CD14-positive monocyte (primary cell): Measurements from ENCODE around the gene TFDP2. TPM values are rescaled to one million over a fixed set of nuclear protein-coding genes. Genes with fewer than 3 reads are reported as not detected.
"Not testable (repeated sequence)": the region's sequence is repeated elsewhere in the genome, so short reads cannot be mapped to it uniquely, and the experiment has no call there.

Source experiments
- DNase-seq, 3 donors: peaks; one replicate each; pipeline ENCODE4 v3.0.0-alpha.2; 2011 to 2022
- H2AFZ ChIP-seq: 2 replicates; pipeline ENCODE4 v1.6.0; 2012; ENCODE audit warnings: mild to moderate bottlenecking, low read depth, low read length, inconsistent platforms; ENCODE audit not compliant: insufficient read depth, poor library complexity, severe bottlenecking
- H3K27ac ChIP-seq, 2 donors: 1 replicate in 1 of 2; 2 replicates in 1 of 2; pipeline ENCODE4 v1.5.1; 2012 to 2013; ENCODE audit warnings: low read length in 2 of 2, control low read depth in 1 of 2, inconsistent platforms in 1 of 2, low read depth in 1 of 2, mild to moderate bottlenecking in 1 of 2
- H3K27me3 ChIP-seq, 2 donors: one replicate each; pipeline versions ENCODE4 v1.6.0 to v1.6.1; 2011 to 2013; ENCODE audit warnings: low read length in 2 of 2; ENCODE audit not compliant: control insufficient read depth in 2 of 2, insufficient read depth in 2 of 2
- H3K36me3 ChIP-seq, 2 donors: replicated peaks in 1 of 2; 1 replicate in 1 of 2; 2 replicates in 1 of 2; pipeline versions ENCODE4 v1.5.1 to v1.6.1; 2012 to 2013; ENCODE audit warnings: low read length in 2 of 2, control low read depth in 1 of 2, inconsistent platforms in 1 of 2, mild to moderate bottlenecking in 1 of 2; ENCODE audit not compliant: insufficient read depth in 2 of 2, control insufficient read depth in 1 of 2
- H3K4me1 ChIP-seq, 2 donors: 1 replicate in 1 of 2; 2 replicates in 1 of 2; pipeline versions ENCODE4 v1.5.1 to v1.6.1; 2012 to 2013; ENCODE audit warnings: low read length in 2 of 2, control low read depth in 1 of 2, inconsistent platforms in 1 of 2, mild to moderate bottlenecking in 1 of 2, moderate library complexity in 1 of 2; ENCODE audit not compliant: insufficient read depth in 2 of 2, control insufficient read depth in 1 of 2
- H3K4me2 ChIP-seq: replicated peaks from 2 replicates; pipeline ENCODE3; 2012; ENCODE audit warnings: low read length, moderate library complexity, mild to moderate bottlenecking; ENCODE audit not compliant: poor library complexity, severe bottlenecking; ENCODE audit errors: extremely low read depth
- H3K4me3 ChIP-seq, 3 experiments: fragments of 200-600 bp in 1 of 3; sonication (generic) in 1 of 3; replicated peaks in 1 of 3; 1 replicate in 2 of 3; 2 replicates in 1 of 3; pipeline ENCODE4 v1.5.1; 2011 to 2013; ENCODE audit warnings: low read length in 3 of 3, mild to moderate bottlenecking in 3 of 3, control low read depth in 2 of 3, low read depth in 2 of 3, inconsistent platforms in 1 of 3, moderate library complexity in 1 of 3
- H3K79me2 ChIP-seq: 2 replicates; pipeline ENCODE4 v1.6.0; 2012; ENCODE audit warnings: mild to moderate bottlenecking, control low read depth, inconsistent platforms, low read length, moderate library complexity; ENCODE audit not compliant: insufficient read depth
- H3K9ac ChIP-seq: 2 replicates; pipeline ENCODE4 v1.6.0; 2017; ENCODE audit warnings: low read length, mild to moderate bottlenecking; ENCODE audit not compliant: insufficient read depth, poor library complexity, severe bottlenecking
- H3K9me3 ChIP-seq, 2 donors: replicated peaks in 1 of 2; 1 replicate in 1 of 2; 2 replicates in 1 of 2; pipeline versions ENCODE4 v1.5.1 to v1.6.1; 2012 to 2013; ENCODE audit warnings: low read length in 2 of 2, control low read depth in 1 of 2; ENCODE audit not compliant: control insufficient read depth in 1 of 2, insufficient read depth in 1 of 2
- H4K20me1 ChIP-seq: 2 replicates; pipeline ENCODE4 v1.6.0; 2012; ENCODE audit warnings: mild to moderate bottlenecking, low read length, control low read depth, moderate library complexity; ENCODE audit not compliant: insufficient read depth
- H3K27ac Mint-ChIP-seq, 7 donors: one replicate each; pipeline ENCODE4 v1.8.0; 2020; ENCODE audit warnings: mild to moderate bottlenecking in 7 of 7, mixed read lengths in 7 of 7, moderate library complexity in 6 of 7, inconsistent platforms in 2 of 7
- H3K27me3 Mint-ChIP-seq, 3 donors: one replicate each; pipeline ENCODE4 v1.8.0; 2021 to 2022; ENCODE audit warnings: low read depth in 3 of 3, mild to moderate bottlenecking in 3 of 3, mixed read lengths in 3 of 3, moderate library complexity in 3 of 3, inconsistent platforms in 1 of 3
- H3K36me3 Mint-ChIP-seq, 2 donors: one replicate each; pipeline ENCODE4 v1.8.0; 2020; ENCODE audit warnings: mixed read lengths in 2 of 2, inconsistent platforms in 1 of 2, mild to moderate bottlenecking in 1 of 2
- H3K4me1 Mint-ChIP-seq: one replicate; pipeline ENCODE4 v1.8.0; 2020; ENCODE audit warnings: mild to moderate bottlenecking, mixed read lengths
- H3K4me3 Mint-ChIP-seq, 2 donors: one replicate each; pipeline ENCODE4 v1.8.0; 2020; ENCODE audit warnings: mild to moderate bottlenecking in 2 of 2, mixed read lengths in 2 of 2, moderate library complexity in 1 of 2
- H3K9me3 Mint-ChIP-seq, 7 donors: one replicate each; pipeline ENCODE4 v1.8.0; 2020 to 2022; ENCODE audit warnings: mixed read lengths in 7 of 7, mild to moderate bottlenecking in 6 of 7, moderate library complexity in 6 of 7, inconsistent platforms in 2 of 7
- CTCF ChIP-seq: fragments of 200-600 bp; IDR thresholded peaks from one replicate; pipeline ENCODE4 v1.8.0; 2022; ENCODE audit warnings: antibody characterized with exemption, mild to moderate bottlenecking
- WGBS: methylation state at CpG from one replicate; pipeline ENCODE4 v1.1.5; 2013; ENCODE audit warnings: missing lambda C conversion rate; ENCODE audit not compliant: insufficient coverage; 5-methylcytosine and 5-hydroxymethylcytosine counted together
- intact Hi-C, 2 donors: fragments of 100-400 bp; cut with micrococcal nuclease; formaldehyde crosslinking; loops; one replicate each; pipeline versions ENCODE4 v1.15.0 to v1.15.1; 2023
- polyA plus RNA-seq, 3 donors: library from polyadenylated mRNA; depleted of rRNA in 1 of 3; unstranded in 2 of 3; stranded (reverse) in 1 of 3; fragments of 300-500 nt in 2 of 3; fragments of >200 nt in 1 of 3; fragmentation: Illumina TruSeq in 2 of 3; gene quantifications; 1 replicate in 2 of 3; 2 replicates in 1 of 3; pipeline ENCODE4 v1.2.3, GENCODE V29; 2012 to 2021

TFDP2 gene
- polyA plus RNA-seq, 3 donors, result 1.1 to 3.5 (median 1.7) TPM

- H3K36me3 ChIP-seq, H3K9me3 Mint-ChIP-seq, H3K27me3 Mint-ChIP-seq, H3K4me3 ChIP-seq, DNase-seq, H2AFZ ChIP-seq, H3K27ac Mint-ChIP-seq, H3K27me3 ChIP-seq, intact Hi-C loops, H3K9ac ChIP-seq, H3K9me3 ChIP-seq, H3K4me1 Mint-ChIP-seq, H3K4me3 Mint-ChIP-seq, H3K4me2 ChIP-seq, H4K20me1 ChIP-seq, H3K4me1 ChIP-seq, H3K27ac ChIP-seq, H3K79me2 ChIP-seq: not testable (repeated sequence)
- no CpG with 5 or more reads among the region's 2 CpGs for WGBS
- H3K36me3 Mint-ChIP-seq, result peaks cover 2 to 12% of the 10 kb centered on the region in 2 donors
Observed at GRCh38 chr3:142137089-142137488, 12.3 kb downstream of the TFDP2 start.

- H3K9me3 Mint-ChIP-seq, result peaks cover 0 to 3% (median under 1%) of the 10 kb centered on the region in 7 donors
- no peak overlapping the region for H3K4me3 ChIP-seq
- H3K4me2 ChIP-seq, result no peak overlapping the region
- peaks cover 7% of the 10 kb centered on the region for H3K4me1 Mint-ChIP-seq
- DNase-seq, result no peak
- no peak overlapping the region for H3K27ac ChIP-seq
- H3K9ac ChIP-seq, result no peak overlapping the region
- peaks cover 0 to 4% of the 10 kb centered on the region in 2 donors for H3K36me3 Mint-ChIP-seq
- H3K4me1 ChIP-seq, result no peaks in the 10 kb centered on the region
- no peaks in the 10 kb centered on the region for H4K20me1 ChIP-seq
- no peaks in the 10 kb centered on the region for H3K36me3 ChIP-seq
- no peaks in the 10 kb centered on the region for H3K27me3 ChIP-seq
- intact Hi-C loops, result no loop called here
- no peaks in the 10 kb centered on the region for H3K79me2 ChIP-seq
- no peaks in the 10 kb centered on the region for H3K9me3 ChIP-seq
- WGBS, result 100% methylated on average over 1 of the region's 3 CpGs
- H2AFZ ChIP-seq, result no peak overlapping the region
- H3K27ac Mint-ChIP-seq, result no peak overlapping the region
- H3K4me3 Mint-ChIP-seq, result no peak overlapping the region
- TF ChIP-seq CTCF, result no peak
- H3K27me3 Mint-ChIP-seq, result peaks cover 0 to 1% (median 0%) of the 10 kb centered on the region in 3 donors
Observed at GRCh38 chr3:142134799-142135325, 14.5 kb downstream of the TFDP2 start.
